ENCODE measurements around the gene MX2. TPM values are rescaled to one million over a fixed set of nuclear protein-coding genes. Genes with fewer than 3 reads are reported as not detected.

Gene MX2
- total and polyA plus RNA-seq, 2 of the 8 experiments (the other 6 are each of a cell fraction or from before 2014, with no cell fraction given): 3.1 to 8.9 TPM

DNA sequence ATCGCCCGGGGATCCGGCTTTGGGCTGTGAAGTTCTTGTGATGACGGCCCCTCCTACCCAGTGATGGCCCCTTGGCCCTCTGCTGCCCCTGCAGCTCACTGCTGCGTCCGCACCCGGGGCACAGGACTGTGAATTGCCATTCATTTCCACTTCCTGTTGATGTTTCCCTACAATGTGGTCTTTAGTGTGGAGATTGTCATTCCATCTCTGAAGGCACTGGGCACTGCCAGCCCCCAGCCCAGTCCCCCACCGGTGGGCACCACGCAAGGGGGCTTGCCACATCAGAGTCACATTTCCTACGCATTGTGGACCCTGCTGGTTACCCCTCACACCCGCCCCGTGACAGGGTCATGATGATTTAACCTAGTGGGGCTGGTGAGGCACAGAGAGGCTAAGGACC lies 2.5 kb upstream of the MX2 start:
- Histone ChIP-seq H2BK12ac (ENCODE audit: low read depth, low read length) (peak overlapping the region; percentile 52; the same call in 1 of the 2 replicates), H2BK15ac (ENCODE audit: low read length) (no peak overlapping the region), H3K56ac (replicated peaks; ENCODE audit: insufficient read length, low read depth, low read length) (no peak overlapping the region), H3K36me3 (ENCODE audit: control insufficient read depth in 2 of 4, insufficient read depth in 4 of 4, low read length in 3 of 4) (no peaks in the 10 kb centered on the region), H3K4me3 (ENCODE audit: extremely low read depth in 1 of 4, insufficient read depth in 2 of 4, low read depth in 3 of 4, low read length in 4 of 4) (no peak overlapping the region), H3K27ac (ENCODE audit: low read depth, low read length) (no peak overlapping the region), H2BK20ac (ENCODE audit: low read length) (no peak overlapping the region), H4K8ac (ENCODE audit: extremely low read depth, insufficient read depth, low read length) (no peak overlapping the region), H2BK5ac (ENCODE audit: low read depth, low read length) (no peak overlapping the region), H3K79me1 (ENCODE audit: low read depth, low read length) (no peaks in the 10 kb centered on the region), H3K4ac (replicated peaks; ENCODE audit: insufficient read length, low read depth, low read length) (no peak overlapping the region), H3K9ac (replicated peaks in 1 of 4; ENCODE audit: extremely low read depth in 1 of 4, low read depth in 3 of 4, low read length in 3 of 4) (no peak overlapping the region), H3K4me1 (replicated peaks in 1 of 4; ENCODE audit: control insufficient read depth in 3 of 4, insufficient read depth in 4 of 4, low read length in 3 of 4) (peaks cover 0 to 6% (median 4%) of the 10 kb centered on the region in 4 experiments; a peak in 4 of 7 replicates), H3K9me3 (ENCODE audit: insufficient read depth in 2 of 2, low read depth in 1 of 2, low read length in 1 of 2) (no peaks in the 10 kb centered on the region), H2AK5ac (ENCODE audit: low read depth, low read length) (no peak overlapping the region), H4K91ac (replicated peaks; ENCODE audit: insufficient read length, low read length) (no peak overlapping the region), H3K4me2 (ENCODE audit: insufficient read depth in 1 of 2, low read depth in 2 of 2, low read length in 2 of 2) (no peak overlapping the region), H3K23ac (ENCODE audit: insufficient read length) (no peak overlapping the region), H3K27me3 (replicated peaks in 1 of 4; ENCODE audit: control insufficient read depth in 3 of 4, extremely low read depth in 1 of 4, insufficient read depth in 3 of 4, low read length in 3 of 4) (no peaks in the 10 kb centered on the region; a peak in 2 of 7 replicates), H4K5ac (ENCODE audit: insufficient read length, low read depth, low read length) (no peak overlapping the region), H3K18ac (ENCODE audit: extremely low read depth, low read length) (no peak overlapping the region), H4K20me1 (replicated peaks in 1 of 2; ENCODE audit: control insufficient read depth in 1 of 2, insufficient read depth in 2 of 2, low read length in 2 of 2) (no peaks in the 10 kb centered on the region), H3K79me2 (ENCODE audit: control insufficient read depth in 1 of 2, insufficient read depth in 2 of 2, low read length in 2 of 2) (no peaks in the 10 kb centered on the region), H2AFZ (ENCODE audit: low read length) (no peak overlapping the region), H2BK120ac (replicated peaks; ENCODE audit: low read depth, low read length) (no peak overlapping the region), H3K14ac (ENCODE audit: insufficient read length) (no peak overlapping the region), H3K23me2 (ENCODE audit: low read depth, low read length) (no peaks in the 10 kb centered on the region; the same call in 1 of the 2 replicates)
- no peak for DNase-seq (ENCODE audit: low read depth in 1 of 2, low spot score in 2 of 2)
- CTCF ChIA-PET (ENCODE audit: partially characterized antibody): interaction anchor here (0.8 to 9.6 kb wide), 10 partner anchors 11 to 237 kb away, joined by 3 to 72 read pairs (median 4); no protein-coding TSS in a partner anchor
- FAIRE-seq: no peak
- POLR2A ChIA-PET (ENCODE audit: partially characterized antibody): interaction anchor here (0.7 to 1.0 kb wide), 2 partner anchors 76 to 107 kb away, joined by 3 read pairs; no protein-coding TSS in a partner anchor
- WGBS, 2 experiments (ENCODE audit: extremely low coverage in 1 of 2, insufficient coverage in 1 of 2, insufficient read length in 1 of 2, insufficient replicate concordance in 2 of 2, low coverage in 1 of 2, low lambda C conversion rate in 2 of 2, missing lambda C conversion rate in 1 of 2): 84% methylated on average over 12 of the region's 12 CpGs; no CpG with 5 or more reads in 1 of the 2 experiments
- TF ChIP-seq CHD1 (IDR thresholded peaks at IDR 0.05; ENCODE audit: low read depth, low read length): no peak
- no peak for TF ChIP-seq KDM4A (IDR thresholded peaks at IDR 0.05; ENCODE audit: low read depth, low read length, severe bottlenecking)
- TF ChIP-seq EGR1 (IDR thresholded peaks at IDR 0.05; ENCODE audit: borderline replicate concordance, low read depth, low read length): no peak
- TF ChIP-seq RAD21 (IDR thresholded peaks at IDR 0.05 in 1 of 2, conservative IDR thresholded peaks at IDR 0.05 in 1 of 2; ENCODE audit: low read depth in 2 of 2, low read length in 2 of 2): peak; percentile 20 to 58; a peak in 3 of 4 replicates
- no peak for TF ChIP-seq SRF (IDR thresholded peaks at IDR 0.05; ENCODE audit: low read depth, low read length)
- TF ChIP-seq YY1 (IDR thresholded peaks at IDR 0.05; ENCODE audit: low read depth, low read length): no peak
- TF ChIP-seq TAF1 (IDR thresholded peaks at IDR 0.05; ENCODE audit: low read depth, low read length): no peak
- TF ChIP-seq, protein P1, sequence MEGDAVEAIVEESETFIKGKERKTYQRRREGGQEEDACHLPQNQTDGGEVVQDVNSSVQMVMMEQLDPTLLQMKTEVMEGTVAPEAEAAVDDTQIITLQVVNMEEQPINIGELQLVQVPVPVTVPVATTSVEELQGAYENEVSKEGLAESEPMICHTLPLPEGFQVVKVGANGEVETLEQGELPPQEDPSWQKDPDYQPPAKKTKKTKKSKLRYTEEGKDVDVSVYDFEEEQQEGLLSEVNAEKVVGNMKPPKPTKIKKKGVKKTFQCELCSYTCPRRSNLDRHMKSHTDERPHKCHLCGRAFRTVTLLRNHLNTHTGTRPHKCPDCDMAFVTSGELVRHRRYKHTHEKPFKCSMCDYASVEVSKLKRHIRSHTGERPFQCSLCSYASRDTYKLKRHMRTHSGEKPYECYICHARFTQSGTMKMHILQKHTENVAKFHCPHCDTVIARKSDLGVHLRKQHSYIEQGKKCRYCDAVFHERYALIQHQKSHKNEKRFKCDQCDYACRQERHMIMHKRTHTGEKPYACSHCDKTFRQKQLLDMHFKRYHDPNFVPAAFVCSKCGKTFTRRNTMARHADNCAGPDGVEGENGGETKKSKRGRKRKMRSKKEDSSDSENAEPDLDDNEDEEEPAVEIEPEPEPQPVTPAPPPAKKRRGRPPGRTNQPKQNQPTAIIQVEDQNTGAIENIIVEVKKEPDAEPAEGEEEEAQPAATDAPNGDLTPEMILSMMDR (IDR thresholded peaks at IDR 0.05; ENCODE audit: control extremely low read depth in 1 of 3, insufficient read depth in 1 of 3, low read depth in 1 of 3, low read length in 3 of 3): peak; percentile 52 to 72 (median 68)
- TF ChIP-seq POLR2A (IDR thresholded peaks at IDR 0.05; ENCODE audit: control extremely low read depth in 1 of 2, low read depth in 2 of 2, low read length in 2 of 2): no peak
- TF ChIP-seq ZNF274 (IDR thresholded peaks at IDR 0.05; ENCODE audit: borderline replicate concordance, extremely low read depth, low read length): no peak
- TF ChIP-seq, protein P2, sequence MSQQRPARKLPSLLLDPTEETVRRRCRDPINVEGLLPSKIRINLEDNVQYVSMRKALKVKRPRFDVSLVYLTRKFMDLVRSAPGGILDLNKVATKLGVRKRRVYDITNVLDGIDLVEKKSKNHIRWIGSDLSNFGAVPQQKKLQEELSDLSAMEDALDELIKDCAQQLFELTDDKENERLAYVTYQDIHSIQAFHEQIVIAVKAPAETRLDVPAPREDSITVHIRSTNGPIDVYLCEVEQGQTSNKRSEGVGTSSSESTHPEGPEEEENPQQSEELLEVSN (IDR thresholded peaks at IDR 0.05): no peak
